RWPE1 (cell line): ENCODE measurements around the gene ADD3.

Source experiments
- CTCF ChIA-PET: fragments of 350-600 bp; sonication (Branson Sonifier 250); formaldehyde crosslinking; extraction: SDS; loops from one replicate; lab custom pipeline; 2021; lab: Yijun Ruan, JAX
- POLR2A ChIA-PET: fragments of 400-600 bp; formaldehyde crosslinking; extraction: SDS; loops from one replicate; lab custom pipeline; 2020; ENCODE audit warnings: antibody characterized with exemption; ENCODE audit not compliant: low non-redundant PET; lab: Yijun Ruan, JAX
- DNase-seq: peaks from one replicate; pipeline ENCODE4 v3.0.0; 2012; ENCODE audit warnings: low spot score
- H3K27ac ChIP-seq: fragments of 450-650 bp; 2 replicates; pipeline ENCODE4 v1.5.1; 2017
- TF ChIP-seq, protein P1 (sequence below): fragments of 450-650 bp; conservative IDR thresholded peaks from 2 replicates; pipeline ENCODE4 v1.5.1; 2017; ENCODE audit warnings: low read depth, mild to moderate bottlenecking

ADD3 gene

DNA sequence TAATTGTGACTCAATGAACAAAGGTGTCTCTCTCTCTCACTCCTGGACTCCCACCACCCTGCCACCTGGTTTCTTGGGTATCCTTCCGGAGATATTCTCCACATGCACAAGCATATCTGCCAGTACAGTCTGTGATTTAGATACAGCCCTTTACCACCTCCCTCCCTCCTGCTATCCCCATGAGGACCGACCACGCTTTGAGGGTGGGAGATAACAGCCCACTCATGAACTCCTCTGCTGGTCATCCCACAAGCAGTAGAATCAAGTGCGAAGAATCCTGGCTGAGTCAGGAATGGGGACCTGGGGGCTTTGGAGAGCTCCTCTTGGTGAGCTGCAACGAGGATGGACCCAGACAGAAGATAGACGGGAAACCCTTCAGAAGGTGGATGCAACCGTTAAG lies 171.4 kb downstream of the ADD3 start:
- H3K27ac ChIP-seq: no peak overlapping the region
- no peak for DNase-seq
- POLR2A ChIA-PET: no interaction called here
- CTCF ChIA-PET: interaction anchor here (0.6 kb wide), 1 partner anchor 58 kb away, joined by 3 read pairs; no protein-coding TSS in a partner anchor
- TF ChIP-seq, protein P1, sequence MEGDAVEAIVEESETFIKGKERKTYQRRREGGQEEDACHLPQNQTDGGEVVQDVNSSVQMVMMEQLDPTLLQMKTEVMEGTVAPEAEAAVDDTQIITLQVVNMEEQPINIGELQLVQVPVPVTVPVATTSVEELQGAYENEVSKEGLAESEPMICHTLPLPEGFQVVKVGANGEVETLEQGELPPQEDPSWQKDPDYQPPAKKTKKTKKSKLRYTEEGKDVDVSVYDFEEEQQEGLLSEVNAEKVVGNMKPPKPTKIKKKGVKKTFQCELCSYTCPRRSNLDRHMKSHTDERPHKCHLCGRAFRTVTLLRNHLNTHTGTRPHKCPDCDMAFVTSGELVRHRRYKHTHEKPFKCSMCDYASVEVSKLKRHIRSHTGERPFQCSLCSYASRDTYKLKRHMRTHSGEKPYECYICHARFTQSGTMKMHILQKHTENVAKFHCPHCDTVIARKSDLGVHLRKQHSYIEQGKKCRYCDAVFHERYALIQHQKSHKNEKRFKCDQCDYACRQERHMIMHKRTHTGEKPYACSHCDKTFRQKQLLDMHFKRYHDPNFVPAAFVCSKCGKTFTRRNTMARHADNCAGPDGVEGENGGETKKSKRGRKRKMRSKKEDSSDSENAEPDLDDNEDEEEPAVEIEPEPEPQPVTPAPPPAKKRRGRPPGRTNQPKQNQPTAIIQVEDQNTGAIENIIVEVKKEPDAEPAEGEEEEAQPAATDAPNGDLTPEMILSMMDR: no peak

DNA sequence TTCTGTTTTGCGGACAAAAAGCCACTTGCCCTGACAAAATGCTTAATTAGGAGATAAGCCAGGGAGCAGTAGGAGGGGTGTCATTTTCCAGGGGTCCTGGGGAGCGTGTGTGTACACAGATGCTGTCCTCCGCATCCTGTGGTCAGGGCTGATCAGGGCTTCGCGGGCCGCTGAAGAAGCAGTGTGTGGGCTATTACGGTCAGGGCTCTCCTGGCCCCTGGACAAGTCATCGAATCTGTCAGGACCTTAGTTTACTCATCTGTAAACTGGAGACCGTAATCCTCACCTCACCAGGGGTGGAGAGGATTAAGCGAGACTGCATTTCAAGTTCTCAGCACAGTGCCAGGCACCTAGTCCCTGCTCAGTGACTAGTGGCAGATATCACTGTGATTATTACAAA lies 173.7 kb downstream of the ADD3 start:
- H3K27ac ChIP-seq: no peak overlapping the region
- ChIA-PET POLR2A (no interaction called here), CTCF (interaction anchor here (0.7 kb wide), 1 partner anchor 58 kb away, joined by 3 read pairs; no protein-coding TSS in a partner anchor)
- no peak for DNase-seq
- TF ChIP-seq, protein P1: no peak

DNA sequence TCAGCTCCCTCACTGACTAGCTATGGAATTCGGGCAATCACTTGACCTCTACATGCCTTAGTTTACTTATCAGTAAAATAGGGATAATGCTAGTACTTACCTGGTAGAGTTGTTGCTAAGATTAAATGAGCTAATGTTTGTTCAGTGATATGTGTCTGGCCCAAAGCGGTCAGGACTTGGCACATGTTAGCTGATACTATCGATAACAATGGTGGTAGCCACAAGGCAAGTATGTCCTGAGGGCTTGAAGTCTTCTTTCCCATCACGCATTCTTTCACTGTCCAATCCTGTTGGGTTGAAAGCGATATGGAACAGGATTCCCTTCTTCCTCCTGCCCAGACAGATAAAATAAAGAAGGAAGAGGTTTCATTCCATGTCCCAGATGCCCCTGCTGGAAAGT lies 174.1 kb downstream of the ADD3 start:
- POLR2A ChIA-PET: no interaction called here
- DNase-seq: no peak
- TF ChIP-seq, protein P1: no peak
- no peak overlapping the region for H3K27ac ChIP-seq
- CTCF ChIA-PET: no interaction called here

DNA sequence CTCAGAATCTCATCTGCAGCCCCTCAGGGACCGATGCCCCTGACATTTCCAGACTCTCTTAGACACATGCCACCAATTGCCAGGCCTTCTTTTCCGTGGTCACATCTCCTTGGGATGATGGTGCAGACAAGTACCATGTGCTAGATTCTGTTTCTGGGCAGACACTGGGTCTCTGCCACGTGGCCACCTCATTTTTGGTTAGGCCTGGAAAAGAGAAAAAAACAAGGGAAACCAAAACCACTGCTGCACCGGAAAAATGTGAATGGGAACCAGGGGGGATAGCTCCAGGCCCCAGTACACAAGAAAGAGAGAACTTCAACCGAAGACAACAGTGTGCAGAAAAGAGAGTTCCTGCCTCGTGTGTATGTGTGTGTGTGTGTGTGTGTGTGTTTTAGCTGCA lies 176.6 kb downstream of the ADD3 start:
- no peak overlapping the region for H3K27ac ChIP-seq
- POLR2A ChIA-PET: no interaction called here

More for the DNA sequence above, 176.6 kb downstream of the ADD3 start:
- CTCF ChIA-PET: interaction anchor here (0.6 kb wide), 1 partner anchor 35 kb away, joined by 3 read pairs; no protein-coding TSS in a partner anchor
- DNase-seq: no peak
- TF ChIP-seq, protein P1: no peak
